ENCODE data around the gene PTGIS. TPM values are rescaled to one million over a fixed set of nuclear protein-coding genes. Genes with fewer than 3 reads are reported as not detected.

PTGIS gene
- total RNA-seq, 2 experiments from 2014 or later, result not detected

DNA sequence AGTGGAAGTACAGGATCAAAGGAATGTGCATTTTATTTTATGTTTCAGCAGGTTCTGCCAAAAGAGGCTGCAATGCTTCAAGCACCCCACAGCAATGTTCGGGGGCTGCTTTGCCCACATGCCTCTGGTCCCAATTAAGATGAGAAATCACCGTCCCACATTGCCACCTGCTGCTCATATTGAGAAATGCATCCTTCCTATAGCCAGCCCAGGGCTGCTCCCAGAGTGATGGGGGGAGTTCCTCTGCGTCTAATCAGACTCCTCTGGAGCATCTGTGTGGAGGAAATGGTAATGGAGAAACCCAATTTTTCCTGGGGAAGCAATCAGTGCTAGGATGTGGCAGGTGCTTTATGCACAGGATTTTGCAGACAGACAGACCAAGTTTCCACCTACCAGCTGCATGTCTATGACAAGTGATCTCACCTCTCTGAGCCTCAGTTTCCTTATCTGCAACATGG is 33.7 kb downstream of the PTGIS start:
- Histone ChIP-seq H3K36me3 (ENCODE audit: insufficient read depth, low read length) (no peaks in the 10 kb centered on the region), H3K9me3 (ENCODE audit: low read length) (peaks cover 4% of the 10 kb centered on the region; the same call in 1 of the 2 replicates), H3K27ac (ENCODE audit: low read depth, low read length, poor library complexity, severe bottlenecking) (no peak overlapping the region), H3K4me3 (ENCODE audit: low read depth, low read length, poor library complexity, severe bottlenecking) (no peak overlapping the region), H3K4me2 (ENCODE audit: low read length) (peak overlapping the region; percentile 43), H2AFZ (ENCODE audit: low read length) (peak overlapping the region; percentile 86), H3K9me2 (ENCODE audit: insufficient read depth, low read length) (no peaks in the 10 kb centered on the region), H4K20me1 (ENCODE audit: insufficient read depth, low read length) (no peaks in the 10 kb centered on the region), H3K79me2 (ENCODE audit: insufficient read depth, low read depth, low read length) (no peaks in the 10 kb centered on the region), H3K4me1 (ENCODE audit: insufficient read depth, low read length, poor library complexity, severe bottlenecking) (peaks cover 10% of the 10 kb centered on the region)
- POLR2A ChIA-PET, result interaction anchor here (0.6 kb wide), 2 partner anchors 31 to 266 kb away, joined by 3 read pairs; no protein-coding TSS in a partner anchor
- peak; percentile 81 for DNase-seq (ENCODE audit: low spot score)
- CTCF ChIA-PET (ENCODE audit: unreplicated experiment), result no interaction called here
- no peak for TF ChIP-seq EZH2phosphoT487 (IDR thresholded peaks at IDR 0.05; ENCODE audit: borderline replicate concordance, low read depth, low read length)
- TF ChIP-seq, protein P1, sequence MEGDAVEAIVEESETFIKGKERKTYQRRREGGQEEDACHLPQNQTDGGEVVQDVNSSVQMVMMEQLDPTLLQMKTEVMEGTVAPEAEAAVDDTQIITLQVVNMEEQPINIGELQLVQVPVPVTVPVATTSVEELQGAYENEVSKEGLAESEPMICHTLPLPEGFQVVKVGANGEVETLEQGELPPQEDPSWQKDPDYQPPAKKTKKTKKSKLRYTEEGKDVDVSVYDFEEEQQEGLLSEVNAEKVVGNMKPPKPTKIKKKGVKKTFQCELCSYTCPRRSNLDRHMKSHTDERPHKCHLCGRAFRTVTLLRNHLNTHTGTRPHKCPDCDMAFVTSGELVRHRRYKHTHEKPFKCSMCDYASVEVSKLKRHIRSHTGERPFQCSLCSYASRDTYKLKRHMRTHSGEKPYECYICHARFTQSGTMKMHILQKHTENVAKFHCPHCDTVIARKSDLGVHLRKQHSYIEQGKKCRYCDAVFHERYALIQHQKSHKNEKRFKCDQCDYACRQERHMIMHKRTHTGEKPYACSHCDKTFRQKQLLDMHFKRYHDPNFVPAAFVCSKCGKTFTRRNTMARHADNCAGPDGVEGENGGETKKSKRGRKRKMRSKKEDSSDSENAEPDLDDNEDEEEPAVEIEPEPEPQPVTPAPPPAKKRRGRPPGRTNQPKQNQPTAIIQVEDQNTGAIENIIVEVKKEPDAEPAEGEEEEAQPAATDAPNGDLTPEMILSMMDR (conservative IDR thresholded peaks at IDR 0.05; ENCODE audit: low read length), result peak; percentile 94
- intact Hi-C loops (cut with micrococcal nuclease; ENCODE audit: unreplicated experiment), result loop anchor here (1.0 to 5.0 kb wide), 2 partner anchors 147 to 200 kb away; no protein-coding TSS in a partner anchor
- BruUV-seq (replicated peaks), result no TSS peak

DNA sequence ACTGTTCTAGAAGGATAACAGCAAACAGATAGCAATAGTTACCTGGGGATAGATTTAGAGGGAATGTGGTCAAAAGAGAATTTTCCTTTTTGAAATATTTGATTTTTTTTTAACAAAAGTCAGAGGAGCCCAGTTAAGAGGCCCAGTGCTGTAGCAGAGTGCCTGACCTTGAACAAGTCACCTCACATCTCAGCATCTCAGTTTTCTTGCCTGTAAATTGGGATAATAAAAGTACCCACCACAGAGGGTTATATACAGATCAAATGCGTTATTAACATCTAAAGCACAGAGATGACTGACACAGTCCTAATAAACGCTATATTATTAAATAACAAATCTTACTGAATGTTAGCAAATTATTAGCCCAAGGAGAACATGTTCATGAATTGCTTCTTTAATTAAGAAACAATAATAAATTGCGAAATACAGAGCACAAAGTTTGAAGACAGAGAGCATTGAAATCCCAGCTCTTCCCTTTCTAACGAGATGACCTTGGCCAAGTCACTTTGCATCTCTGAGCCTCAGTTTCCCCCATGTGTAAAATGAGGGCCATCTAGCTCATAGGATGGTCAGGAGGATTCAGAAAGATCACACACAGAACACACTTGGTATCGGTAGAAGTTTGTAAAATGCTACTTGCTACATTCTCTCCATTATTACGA is 35.5 kb downstream of the PTGIS start:
- CTCF ChIA-PET (ENCODE audit: unreplicated experiment), result no interaction called here
- H3K4me2 ChIP-seq (ENCODE audit: low read length), result no peak overlapping the region
- TF ChIP-seq EZH2phosphoT487 (IDR thresholded peaks at IDR 0.05; ENCODE audit: borderline replicate concordance, low read depth, low read length), result no peak
- TF ChIP-seq, protein P1 (conservative IDR thresholded peaks at IDR 0.05; ENCODE audit: low read length), result no peak
- H3K4me1 ChIP-seq (ENCODE audit: insufficient read depth, low read length, poor library complexity, severe bottlenecking), result peaks cover 10% of the 10 kb centered on the region
- H2AFZ ChIP-seq (ENCODE audit: low read length), result no peak overlapping the region
- no peaks in the 10 kb centered on the region for H4K20me1 ChIP-seq (ENCODE audit: insufficient read depth, low read length)
- H3K27ac ChIP-seq (ENCODE audit: low read depth, low read length, poor library complexity, severe bottlenecking), result no peak overlapping the region
- H3K4me3 ChIP-seq (ENCODE audit: low read depth, low read length, poor library complexity, severe bottlenecking), result no peak overlapping the region
- H3K9me2 ChIP-seq (ENCODE audit: insufficient read depth, low read length), result no peaks in the 10 kb centered on the region
- no peaks in the 10 kb centered on the region for H3K79me2 ChIP-seq (ENCODE audit: insufficient read depth, low read depth, low read length)
- intact Hi-C loops (cut with micrococcal nuclease; ENCODE audit: unreplicated experiment), result loop anchor here (5.0 kb wide), 1 partner anchor 145 kb away; no protein-coding TSS in a partner anchor
- H3K36me3 ChIP-seq (ENCODE audit: insufficient read depth, low read length), result no peaks in the 10 kb centered on the region
- DNase-seq (ENCODE audit: low spot score), result no peak
- POLR2A ChIA-PET, result no interaction called here
- BruUV-seq (replicated peaks), result no TSS peak
- H3K9me3 ChIP-seq (ENCODE audit: low read length), result no peaks in the 10 kb centered on the region

DNA sequence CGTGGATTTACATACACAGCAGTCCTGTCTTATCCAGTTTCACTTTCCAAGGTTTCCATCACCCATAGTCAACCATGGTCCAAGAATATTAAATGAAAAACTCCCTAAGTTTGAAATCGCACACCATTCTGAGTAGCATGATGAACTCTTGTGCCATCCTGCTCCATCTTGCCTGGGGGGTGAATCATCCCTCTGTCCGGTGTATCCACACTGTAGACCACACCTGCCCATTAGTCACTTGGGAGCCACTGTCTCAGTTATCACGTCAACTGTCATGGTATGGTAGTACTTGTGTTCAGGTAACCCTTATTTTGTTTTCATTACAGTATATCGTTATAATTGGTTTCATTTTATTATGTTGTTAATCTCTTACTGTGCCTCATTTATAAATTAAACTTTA is 38.5 kb downstream of the PTGIS start:
- CTCF ChIA-PET (ENCODE audit: unreplicated experiment), result no interaction called here
- POLR2A ChIA-PET, result no interaction called here
- no peak for DNase-seq (ENCODE audit: low spot score)
- H3K9me3 ChIP-seq (ENCODE audit: low read length), result no peaks in the 10 kb centered on the region
- no peak overlapping the region for H2AFZ ChIP-seq (ENCODE audit: low read length)
- H3K36me3 ChIP-seq (ENCODE audit: insufficient read depth, low read length), result no peaks in the 10 kb centered on the region
- no peaks in the 10 kb centered on the region for H3K79me2 ChIP-seq (ENCODE audit: insufficient read depth, low read depth, low read length)
- TF ChIP-seq, protein P1 (conservative IDR thresholded peaks at IDR 0.05; ENCODE audit: low read length), result no peak
- TF ChIP-seq EZH2phosphoT487 (IDR thresholded peaks at IDR 0.05; ENCODE audit: borderline replicate concordance, low read depth, low read length), result no peak
- peaks cover 2% of the 10 kb centered on the region for H3K4me1 ChIP-seq (ENCODE audit: insufficient read depth, low read length, poor library complexity, severe bottlenecking)
- BruUV-seq (replicated peaks), result no TSS peak
- no peak overlapping the region for H3K4me3 ChIP-seq (ENCODE audit: low read depth, low read length, poor library complexity, severe bottlenecking)
- no peaks in the 10 kb centered on the region for H3K9me2 ChIP-seq (ENCODE audit: insufficient read depth, low read length)
- no peaks in the 10 kb centered on the region for H4K20me1 ChIP-seq (ENCODE audit: insufficient read depth, low read length)
- intact Hi-C loops (cut with micrococcal nuclease; ENCODE audit: unreplicated experiment), result no loop called here
- no peak overlapping the region for H3K4me2 ChIP-seq (ENCODE audit: low read length)
- no peak overlapping the region for H3K27ac ChIP-seq (ENCODE audit: low read depth, low read length, poor library complexity, severe bottlenecking)
